H1 (cell line): ENCODE data around the gene NEDD4L. TPM values are rescaled to one million over a fixed set of nuclear protein-coding genes. Genes with fewer than 3 reads are reported as not detected.

Experiments used
- CTCF ChIA-PET: fragments of 300-600 bp; sonication (Branson Sonifier 250); formaldehyde crosslinking; loops from one replicate; lab custom pipeline; 2021; ENCODE audit not compliant: partially characterized antibody; lab: Charles Lee
- POLR2A ChIA-PET: fragments of 300-600 bp; sonication (Branson Sonifier 250); formaldehyde crosslinking; loops from one replicate; lab custom pipeline; 2021; ENCODE audit warnings: inconsistent platforms; ENCODE audit not compliant: partially characterized antibody; lab: Charles Lee
- DNase-seq, 2 experiments: peaks; one replicate each; pipeline versions ENCODE4 v3.0.0 to v3.0.0-alpha.2; 2010 to 2022; ENCODE audit warnings: low spot score in 2 of 2, low read depth in 1 of 2, mixed read lengths in 1 of 2
- FAIRE-seq: peaks from 2 replicates; lab custom pipeline; 2011; peaks lifted over from hg19 to GRCh38; lab: Jason Lieb, UNC
- H2AFZ ChIP-seq: 2 replicates; pipeline ENCODE4 v1.8.1; 2012; ENCODE audit warnings: low read length, inconsistent platforms
- H2AK5ac ChIP-seq: 2 replicates; pipeline ENCODE4 v1.6.1; 2013; ENCODE audit warnings: low read depth, low read length
- H2BK120ac ChIP-seq: replicated peaks from 2 replicates; pipeline ENCODE3; 2013; ENCODE audit warnings: low read depth, low read length, inconsistent platforms
- H2BK12ac ChIP-seq: 2 replicates; pipeline ENCODE4 v1.6.1; 2013; ENCODE audit warnings: low read depth, low read length
- H2BK15ac ChIP-seq: 2 replicates; pipeline ENCODE4 v1.6.1; 2013; ENCODE audit warnings: low read length
- H2BK20ac ChIP-seq: 2 replicates; pipeline ENCODE4 v1.6.1; 2013; ENCODE audit warnings: low read length
- H2BK5ac ChIP-seq: 2 replicates; pipeline ENCODE4 v1.6.1; 2013; ENCODE audit warnings: low read depth, low read length
- H3K14ac ChIP-seq: 2 replicates; pipeline ENCODE4 v1.6.1; 2013; ENCODE audit warnings: inconsistent platforms; ENCODE audit not compliant: insufficient read length
- H3K18ac ChIP-seq: 2 replicates; pipeline ENCODE4 v1.6.1; 2013; ENCODE audit warnings: low read length; ENCODE audit errors: extremely low read depth
- H3K23ac ChIP-seq: 2 replicates; pipeline ENCODE4 v1.6.1; 2013; ENCODE audit warnings: inconsistent platforms; ENCODE audit not compliant: insufficient read length
- H3K23me2 ChIP-seq: 2 replicates; pipeline ENCODE4 v1.6.1; 2013; ENCODE audit warnings: low read depth, low read length
- H3K27ac ChIP-seq: 2 replicates; pipeline ENCODE4 v1.6.1; 2011; ENCODE audit warnings: low read depth, low read length, inconsistent platforms
- H3K27me3 ChIP-seq, 4 experiments: replicated peaks in 1 of 4; 1 replicate in 1 of 4; 2 replicates in 3 of 4; pipeline versions ENCODE4 v1.6.1 to v1.8.1; 2011 to 2013; ENCODE audit warnings: low read length in 3 of 4, mild to moderate bottlenecking in 3 of 4, inconsistent platforms in 2 of 4, mixed read lengths in 2 of 4, moderate library complexity in 1 of 4; ENCODE audit not compliant: control insufficient read depth in 3 of 4, insufficient read depth in 3 of 4; ENCODE audit errors: extremely low read depth in 1 of 4
- H3K36me3 ChIP-seq, 4 experiments: 2 replicates each; pipeline versions ENCODE4 v1.6.1 to v1.8.1; 2011 to 2013; ENCODE audit warnings: mild to moderate bottlenecking in 4 of 4, low read length in 3 of 4, moderate library complexity in 2 of 4, control low read depth in 1 of 4, inconsistent platforms in 1 of 4; ENCODE audit not compliant: insufficient read depth in 4 of 4, control insufficient read depth in 2 of 4
- H3K4ac ChIP-seq: replicated peaks from 2 replicates; pipeline ENCODE3; 2013; ENCODE audit warnings: low read length, low read depth, mixed read lengths, inconsistent platforms; ENCODE audit not compliant: insufficient read length
- H3K4me1 ChIP-seq, 4 experiments: replicated peaks in 1 of 4; 1 replicate in 1 of 4; 2 replicates in 3 of 4; pipeline versions ENCODE4 v1.6.1 to v1.8.1; 2011 to 2013; ENCODE audit warnings: low read length in 3 of 4, inconsistent platforms in 2 of 4, mixed read lengths in 1 of 4; ENCODE audit not compliant: insufficient read depth in 4 of 4, control insufficient read depth in 3 of 4
- H3K4me2 ChIP-seq, 2 experiments: 2 replicates each; pipeline versions ENCODE4 v1.6.1 to v1.8.1; 2011 to 2013; ENCODE audit warnings: low read depth in 2 of 2, low read length in 2 of 2, control low read depth in 1 of 2, inconsistent platforms in 1 of 2, mild to moderate bottlenecking in 1 of 2; ENCODE audit not compliant: insufficient read depth in 1 of 2
- H3K4me3 ChIP-seq, 4 experiments: fragments of 200-600, 300-600 bp in 1 of 4; sonication (generic), shearing (Covaris generic), sonication (Bioruptor Twin) in 1 of 4; 2 replicates each; pipeline versions ENCODE4 v1.5.1 to v1.8.1; 2011 to 2016; ENCODE audit warnings: low read length in 4 of 4, low read depth in 3 of 4, control low read depth in 2 of 4, inconsistent platforms in 2 of 4, mild to moderate bottlenecking in 2 of 4, mixed read lengths in 1 of 4, moderate library complexity in 1 of 4; ENCODE audit not compliant: insufficient read depth in 2 of 4; ENCODE audit errors: extremely low read depth in 1 of 4
- H3K56ac ChIP-seq: replicated peaks from 2 replicates; pipeline ENCODE3; 2013; ENCODE audit warnings: low read depth, mild to moderate bottlenecking, mixed read lengths, low read length, inconsistent platforms; ENCODE audit not compliant: insufficient read length
- H3K79me1 ChIP-seq: 2 replicates; pipeline ENCODE4 v1.6.1; 2013; ENCODE audit warnings: low read depth, low read length, control low read depth
- H3K79me2 ChIP-seq, 2 experiments: 2 replicates each; pipeline versions ENCODE4 v1.6.1 to v1.8.1; 2012 to 2013; ENCODE audit warnings: low read length in 2 of 2, mild to moderate bottlenecking in 2 of 2, inconsistent platforms in 1 of 2; ENCODE audit not compliant: insufficient read depth in 2 of 2, control insufficient read depth in 1 of 2
- H3K9ac ChIP-seq, 4 experiments: replicated peaks in 1 of 4; 1 replicate in 1 of 4; 2 replicates in 3 of 4; pipeline versions ENCODE4 v1.6.1 to v1.8.1; 2011 to 2013; ENCODE audit warnings: low read depth in 3 of 4, low read length in 3 of 4, control low read depth in 2 of 4, mild to moderate bottlenecking in 2 of 4, moderate library complexity in 2 of 4, inconsistent platforms in 1 of 4; ENCODE audit errors: extremely low read depth in 1 of 4
- H3K9me3 ChIP-seq, 2 experiments: 2 replicates each; pipeline versions ENCODE4 v1.6.1 to v1.8.1; 2012 to 2013; ENCODE audit warnings: mild to moderate bottlenecking in 2 of 2, moderate library complexity in 2 of 2, control low read depth in 1 of 2, inconsistent platforms in 1 of 2, low read depth in 1 of 2, low read length in 1 of 2, mixed read lengths in 1 of 2; ENCODE audit not compliant: insufficient read depth in 2 of 2
- H4K20me1 ChIP-seq, 2 experiments: replicated peaks in 1 of 2; 2 replicates each; pipeline versions ENCODE3 to v1.8.1; 2011 to 2013; ENCODE audit warnings: inconsistent platforms in 2 of 2, low read length in 2 of 2, mild to moderate bottlenecking in 1 of 2; ENCODE audit not compliant: insufficient read depth in 2 of 2, control insufficient read depth in 1 of 2
- H4K5ac ChIP-seq: 2 replicates; pipeline ENCODE4 v1.6.1; 2013; ENCODE audit warnings: low read length, low read depth, mixed read lengths, inconsistent platforms; ENCODE audit not compliant: insufficient read length
- H4K8ac ChIP-seq: 2 replicates; pipeline ENCODE4 v1.8.0; 2013; ENCODE audit warnings: mild to moderate bottlenecking, moderate library complexity, low read length, inconsistent platforms; ENCODE audit not compliant: insufficient read depth; ENCODE audit errors: extremely low read depth
- H4K91ac ChIP-seq: replicated peaks from 2 replicates; pipeline ENCODE3; 2013; ENCODE audit warnings: low read length, mixed read lengths, inconsistent platforms; ENCODE audit not compliant: insufficient read length
- ASH2L ChIP-seq: fragments of 200-600, 300-600 bp; sonication (generic); IDR thresholded peaks from one replicate; pipeline ENCODE4 v1.7.1; 2017; ENCODE audit warnings: low read length
- CBX8 ChIP-seq: fragments of 300-800, 300-1000 bp; sonication (generic); IDR thresholded peaks from 2 replicates; pipeline ENCODE4 v1.7.1; 2016; ENCODE audit warnings: low read depth, low read length, borderline replicate concordance
- CEBPB ChIP-seq: IDR thresholded peaks from 2 replicates; pipeline ENCODE4 v1.6.1; 2012; ENCODE audit warnings: low read depth, low read length
- CHD2 ChIP-seq: IDR thresholded peaks from 2 replicates; pipeline ENCODE4 v1.6.1; 2012; ENCODE audit warnings: low read length, improper control_type of control experiment
- CTCF ChIP-seq, 3 experiments: IDR thresholded peaks; 1 replicate in 2 of 3; 2 replicates in 1 of 3; pipeline versions ENCODE4 v1.5.1 to v1.6.1; 2011; ENCODE audit warnings: low read length in 3 of 3, mild to moderate bottlenecking in 3 of 3, inconsistent platforms in 2 of 3, low read depth in 1 of 3, moderate library complexity in 1 of 3; ENCODE audit not compliant: insufficient read depth in 1 of 3; ENCODE audit errors: control extremely low read depth in 1 of 3
- POLR2AphosphoS5 ChIP-seq: IDR thresholded peaks from 2 replicates; pipeline ENCODE4 v1.6.1; 2011; ENCODE audit warnings: low read depth, low read length
- SIN3A ChIP-seq, 2 experiments: IDR thresholded peaks in 1 of 2; conservative IDR thresholded peaks in 1 of 2; 2 replicates each; pipeline ENCODE4 v1.6.1; 2011 to 2012; ENCODE audit warnings: low read length in 2 of 2, improper control_type of control experiment in 1 of 2, low read depth in 1 of 2, mild to moderate bottlenecking in 1 of 2
- SP4 ChIP-seq: IDR thresholded peaks from 2 replicates; pipeline ENCODE4 v1.6.1; 2012; ENCODE audit warnings: low read length, inconsistent platforms
- TAF7 ChIP-seq: optimal IDR thresholded peaks from 2 replicates; pipeline ENCODE3; 2011; ENCODE audit warnings: low read depth, mild to moderate bottlenecking, inconsistent platforms, low read length, moderate library complexity, borderline replicate concordance
- WGBS, 2 experiments: shearing (Covaris generic) in 1 of 2; methylation state at CpG; one replicate each; pipeline versions ENCODE4 v1.1.6 to v1.1.7; 2013 to 2015; ENCODE audit warnings: low lambda C conversion rate in 2 of 2, mixed read lengths in 2 of 2, inconsistent platforms in 1 of 2, low coverage in 1 of 2, missing lambda C conversion rate in 1 of 2; ENCODE audit not compliant: insufficient replicate concordance in 2 of 2, insufficient coverage in 1 of 2, insufficient read length in 1 of 2; ENCODE audit errors: extremely low coverage in 1 of 2, missing lambda C conversion rate in 1 of 2; 5-methylcytosine and 5-hydroxymethylcytosine counted together
- polyA plus RNA-seq, 7 experiments: library from polyadenylated mRNA; depleted of rRNA in 3 of 7; stranded (reverse) in 5 of 7; unstranded in 2 of 7; fragments of >200 nt in 5 of 7; fragments of 200-250 nt in 2 of 7; gene quantifications; 1 replicate in 5 of 7; 2 replicates in 1 of 7; 4 replicates in 1 of 7; pipeline versions ENCODE4 v1.2.1 to v1.2.3, GENCODE V29; 2011 to 2013; ENCODE audit warnings: missing spikeins in 2 of 7, mixed read lengths in 2 of 7
- total RNA-seq: library from RNA; stranded (reverse); fragmentation: NEBNext Ultra II Directional; extraction: Animal tissue kit (Norgen Biotek cat#: 25700); gene quantifications from 2 replicates; pipeline ENCODE4 v1.2.1, GENCODE V29; 2021
- TF ChIP-seq, protein P1 (sequence below): IDR thresholded peaks from 2 replicates; pipeline ENCODE4 v1.6.1; 2011; ENCODE audit warnings: low read depth, mild to moderate bottlenecking, low read length; ENCODE audit not compliant: insufficient read depth

The NEDD4L gene
- total and polyA plus RNA-seq, 2 of the 8 experiments (the other 6 are each of a cell fraction or from before 2014, with no cell fraction given) = 37.3 to 69.8 TPM

DNA sequence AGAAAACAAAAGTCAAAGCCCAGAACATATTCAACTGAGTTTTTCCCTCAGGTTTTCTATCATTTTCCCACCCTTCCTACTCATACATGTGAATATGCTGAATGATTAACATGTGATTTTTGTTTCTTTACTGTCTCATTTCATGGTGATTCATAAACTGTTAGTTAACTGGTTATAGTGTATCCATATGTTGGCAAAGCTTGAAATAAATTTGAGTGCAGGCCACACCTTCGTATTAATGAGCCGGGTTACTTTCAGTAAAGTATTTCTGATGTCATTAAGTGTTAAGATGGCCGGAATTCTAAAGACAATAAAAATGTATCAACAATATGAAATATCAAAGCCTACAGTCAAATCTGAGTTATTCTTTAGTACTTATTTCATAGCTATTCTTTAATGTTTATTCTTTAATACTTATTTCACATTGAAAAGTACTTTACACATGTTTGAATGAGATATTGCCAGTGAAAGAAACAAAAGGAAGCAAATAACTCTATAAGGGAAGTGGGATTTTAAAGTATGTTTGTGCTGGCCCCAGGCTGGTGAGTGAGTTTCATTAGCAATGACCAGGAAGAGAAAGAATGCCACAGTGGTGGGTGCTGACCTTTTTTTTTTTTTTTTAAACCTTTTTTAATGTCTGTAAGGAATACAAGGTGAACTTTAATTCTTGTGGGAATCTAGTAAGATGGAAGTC, 178.6 kb downstream of the NEDD4L start:
- Histone ChIP-seq H3K79me1 (peaks cover 5% of the 10 kb centered on the region; the same call in 1 of the 2 replicates), H3K23ac (no peak overlapping the region), H3K27me3 (no peaks in the 10 kb centered on the region), H4K8ac (no peak overlapping the region), H2BK20ac (no peak overlapping the region), H2AK5ac (no peak overlapping the region), H3K27ac (no peak overlapping the region), H3K4me1 (peaks cover 10 to 30% (median 23%) of the 10 kb centered on the region in 4 experiments), H2BK120ac (no peak overlapping the region), H3K9me3 (no peaks in the 10 kb centered on the region), H2BK15ac (no peak overlapping the region), H3K4ac (no peak overlapping the region), H2AFZ (no peak overlapping the region), H2BK5ac (no peak overlapping the region), H2BK12ac (no peak overlapping the region), H3K14ac (no peak overlapping the region), H4K20me1 (peaks cover 0 to 7% of the 10 kb centered on the region in 2 experiments), H3K23me2 (no peaks in the 10 kb centered on the region), H3K36me3 (no peaks in the 10 kb centered on the region), H4K5ac (no peak overlapping the region), H3K18ac (no peak overlapping the region), H3K4me3 (no peak overlapping the region), H3K9ac (no peak overlapping the region), H4K91ac (no peak overlapping the region), H3K4me2 (no peak overlapping the region), H3K79me2 (peaks cover 3 to 100% of the 10 kb centered on the region in 2 experiments), H3K56ac (no peak overlapping the region)
- no peak for DNase-seq
- WGBS, 2 experiments = 83% methylated on average over 3 of the region's 3 CpGs; no CpG with 5 or more reads in 1 of the 2 experiments
- POLR2A ChIA-PET = no interaction called here
- CTCF ChIA-PET = interaction anchor here (1.0 kb wide), 1 partner anchor 29 kb away, joined by 4 read pairs; no protein-coding TSS in a partner anchor
- FAIRE-seq = no peak
- TF ChIP-seq CHD2 (no peak), CTCF (IDR thresholded peaks at IDR 0.05; ENCODE audit: control extremely low read depth in 1 of 3, insufficient read depth in 1 of 3, low read depth in 1 of 3, low read length in 3 of 3) (no peak), ASH2L (no peak), CEBPB (no peak), CBX8 (no peak), SP4 (no peak), POLR2AphosphoS5 (no peak), TAF7 (no peak), SIN3A (conservative IDR thresholded peaks at IDR 0.05 in 1 of 2, IDR thresholded peaks at IDR 0.05 in 1 of 2; ENCODE audit: low read depth in 1 of 2, low read length in 2 of 2) (no peak)
- TF ChIP-seq, protein P1, sequence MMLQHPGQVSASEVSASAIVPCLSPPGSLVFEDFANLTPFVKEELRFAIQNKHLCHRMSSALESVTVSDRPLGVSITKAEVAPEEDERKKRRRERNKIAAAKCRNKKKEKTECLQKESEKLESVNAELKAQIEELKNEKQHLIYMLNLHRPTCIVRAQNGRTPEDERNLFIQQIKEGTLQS = no peak
